ENCODE measurements around the gene ARHGAP24.

DNA sequence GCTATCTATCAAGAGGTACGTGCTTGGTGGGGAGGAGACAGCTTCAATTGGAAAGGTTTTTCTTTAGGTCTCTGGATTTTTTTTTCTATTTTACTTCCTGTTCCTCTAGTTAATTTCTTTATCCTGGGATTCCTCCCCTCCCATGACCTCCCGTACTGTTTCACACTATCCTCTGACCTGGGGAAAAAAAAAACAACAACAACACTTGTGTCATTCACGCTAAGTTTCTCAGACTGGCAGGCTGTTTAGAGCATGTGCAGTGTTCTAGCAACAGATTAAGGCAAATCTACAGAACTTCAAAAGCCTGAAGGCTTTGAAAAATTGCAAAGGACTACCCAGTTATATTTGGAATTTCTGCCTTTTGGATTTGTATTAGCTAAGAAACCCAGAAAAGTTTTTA is 358.4 kb downstream of the ARHGAP24 start:
- TF ChIP-seq, protein P1, sequence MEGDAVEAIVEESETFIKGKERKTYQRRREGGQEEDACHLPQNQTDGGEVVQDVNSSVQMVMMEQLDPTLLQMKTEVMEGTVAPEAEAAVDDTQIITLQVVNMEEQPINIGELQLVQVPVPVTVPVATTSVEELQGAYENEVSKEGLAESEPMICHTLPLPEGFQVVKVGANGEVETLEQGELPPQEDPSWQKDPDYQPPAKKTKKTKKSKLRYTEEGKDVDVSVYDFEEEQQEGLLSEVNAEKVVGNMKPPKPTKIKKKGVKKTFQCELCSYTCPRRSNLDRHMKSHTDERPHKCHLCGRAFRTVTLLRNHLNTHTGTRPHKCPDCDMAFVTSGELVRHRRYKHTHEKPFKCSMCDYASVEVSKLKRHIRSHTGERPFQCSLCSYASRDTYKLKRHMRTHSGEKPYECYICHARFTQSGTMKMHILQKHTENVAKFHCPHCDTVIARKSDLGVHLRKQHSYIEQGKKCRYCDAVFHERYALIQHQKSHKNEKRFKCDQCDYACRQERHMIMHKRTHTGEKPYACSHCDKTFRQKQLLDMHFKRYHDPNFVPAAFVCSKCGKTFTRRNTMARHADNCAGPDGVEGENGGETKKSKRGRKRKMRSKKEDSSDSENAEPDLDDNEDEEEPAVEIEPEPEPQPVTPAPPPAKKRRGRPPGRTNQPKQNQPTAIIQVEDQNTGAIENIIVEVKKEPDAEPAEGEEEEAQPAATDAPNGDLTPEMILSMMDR (IDR thresholded peaks at IDR 0.05), result no peak
- TF ChIP-seq POLR2AphosphoS5 (IDR thresholded peaks at IDR 0.05; ENCODE audit: low read depth, low read length), result no peak
